CD14-positive monocyte (primary cell): ENCODE data around the gene CRCP. TPM values are rescaled to one million over a fixed set of nuclear protein-coding genes. Genes with fewer than 3 reads are reported as not detected.

ENCODE experiments used
- DNase-seq, 3 donors: peaks; one replicate each; pipeline ENCODE4 v3.0.0-alpha.2; 2011 to 2022
- H2AFZ ChIP-seq: 2 replicates; pipeline ENCODE4 v1.6.0; 2012; ENCODE audit warnings: mild to moderate bottlenecking, low read depth, low read length, inconsistent platforms; ENCODE audit not compliant: insufficient read depth, poor library complexity, severe bottlenecking
- H3K27ac ChIP-seq, 2 donors: 1 replicate in 1 of 2; 2 replicates in 1 of 2; pipeline ENCODE4 v1.5.1; 2012 to 2013; ENCODE audit warnings: low read length in 2 of 2, control low read depth in 1 of 2, inconsistent platforms in 1 of 2, low read depth in 1 of 2, mild to moderate bottlenecking in 1 of 2
- H3K27me3 ChIP-seq, 2 donors: one replicate each; pipeline versions ENCODE4 v1.6.0 to v1.6.1; 2011 to 2013; ENCODE audit warnings: low read length in 2 of 2; ENCODE audit not compliant: control insufficient read depth in 2 of 2, insufficient read depth in 2 of 2
- H3K36me3 ChIP-seq, 2 donors: replicated peaks in 1 of 2; 1 replicate in 1 of 2; 2 replicates in 1 of 2; pipeline versions ENCODE4 v1.5.1 to v1.6.1; 2012 to 2013; ENCODE audit warnings: low read length in 2 of 2, control low read depth in 1 of 2, inconsistent platforms in 1 of 2, mild to moderate bottlenecking in 1 of 2; ENCODE audit not compliant: insufficient read depth in 2 of 2, control insufficient read depth in 1 of 2
- H3K4me1 ChIP-seq, 2 donors: 1 replicate in 1 of 2; 2 replicates in 1 of 2; pipeline versions ENCODE4 v1.5.1 to v1.6.1; 2012 to 2013; ENCODE audit warnings: low read length in 2 of 2, control low read depth in 1 of 2, inconsistent platforms in 1 of 2, mild to moderate bottlenecking in 1 of 2, moderate library complexity in 1 of 2; ENCODE audit not compliant: insufficient read depth in 2 of 2, control insufficient read depth in 1 of 2
- H3K4me2 ChIP-seq: replicated peaks from 2 replicates; pipeline ENCODE3; 2012; ENCODE audit warnings: low read length, moderate library complexity, mild to moderate bottlenecking; ENCODE audit not compliant: poor library complexity, severe bottlenecking; ENCODE audit errors: extremely low read depth
- H3K4me3 ChIP-seq, 3 experiments: fragments of 200-600 bp in 1 of 3; sonication (generic) in 1 of 3; replicated peaks in 1 of 3; 1 replicate in 2 of 3; 2 replicates in 1 of 3; pipeline ENCODE4 v1.5.1; 2011 to 2013; ENCODE audit warnings: low read length in 3 of 3, mild to moderate bottlenecking in 3 of 3, control low read depth in 2 of 3, low read depth in 2 of 3, inconsistent platforms in 1 of 3, moderate library complexity in 1 of 3
- H3K79me2 ChIP-seq: 2 replicates; pipeline ENCODE4 v1.6.0; 2012; ENCODE audit warnings: mild to moderate bottlenecking, control low read depth, inconsistent platforms, low read length, moderate library complexity; ENCODE audit not compliant: insufficient read depth
- H3K9ac ChIP-seq: 2 replicates; pipeline ENCODE4 v1.6.0; 2017; ENCODE audit warnings: low read length, mild to moderate bottlenecking; ENCODE audit not compliant: insufficient read depth, poor library complexity, severe bottlenecking
- H3K9me3 ChIP-seq, 2 donors: replicated peaks in 1 of 2; 1 replicate in 1 of 2; 2 replicates in 1 of 2; pipeline versions ENCODE4 v1.5.1 to v1.6.1; 2012 to 2013; ENCODE audit warnings: low read length in 2 of 2, control low read depth in 1 of 2; ENCODE audit not compliant: control insufficient read depth in 1 of 2, insufficient read depth in 1 of 2
- H4K20me1 ChIP-seq: 2 replicates; pipeline ENCODE4 v1.6.0; 2012; ENCODE audit warnings: mild to moderate bottlenecking, low read length, control low read depth, moderate library complexity; ENCODE audit not compliant: insufficient read depth
- H3K27ac Mint-ChIP-seq, 7 donors: one replicate each; pipeline ENCODE4 v1.8.0; 2020; ENCODE audit warnings: mild to moderate bottlenecking in 7 of 7, mixed read lengths in 7 of 7, moderate library complexity in 6 of 7, inconsistent platforms in 2 of 7
- H3K27me3 Mint-ChIP-seq, 3 donors: one replicate each; pipeline ENCODE4 v1.8.0; 2021 to 2022; ENCODE audit warnings: low read depth in 3 of 3, mild to moderate bottlenecking in 3 of 3, mixed read lengths in 3 of 3, moderate library complexity in 3 of 3, inconsistent platforms in 1 of 3
- H3K36me3 Mint-ChIP-seq, 2 donors: one replicate each; pipeline ENCODE4 v1.8.0; 2020; ENCODE audit warnings: mixed read lengths in 2 of 2, inconsistent platforms in 1 of 2, mild to moderate bottlenecking in 1 of 2
- H3K4me1 Mint-ChIP-seq: one replicate; pipeline ENCODE4 v1.8.0; 2020; ENCODE audit warnings: mild to moderate bottlenecking, mixed read lengths
- H3K4me3 Mint-ChIP-seq, 2 donors: one replicate each; pipeline ENCODE4 v1.8.0; 2020; ENCODE audit warnings: mild to moderate bottlenecking in 2 of 2, mixed read lengths in 2 of 2, moderate library complexity in 1 of 2
- H3K9me3 Mint-ChIP-seq, 7 donors: one replicate each; pipeline ENCODE4 v1.8.0; 2020 to 2022; ENCODE audit warnings: mixed read lengths in 7 of 7, mild to moderate bottlenecking in 6 of 7, moderate library complexity in 6 of 7, inconsistent platforms in 2 of 7
- WGBS: methylation state at CpG from one replicate; pipeline ENCODE4 v1.1.5; 2013; ENCODE audit warnings: missing lambda C conversion rate; ENCODE audit not compliant: insufficient coverage; 5-methylcytosine and 5-hydroxymethylcytosine counted together
- intact Hi-C, 2 donors: fragments of 100-400 bp; cut with micrococcal nuclease; formaldehyde crosslinking; loops; one replicate each; pipeline versions ENCODE4 v1.15.0 to v1.15.1; 2023
- polyA plus RNA-seq, 3 donors: library from polyadenylated mRNA; depleted of rRNA in 1 of 3; unstranded in 2 of 3; stranded (reverse) in 1 of 3; fragments of 300-500 nt in 2 of 3; fragments of >200 nt in 1 of 3; fragmentation: Illumina TruSeq in 2 of 3; gene quantifications; 1 replicate in 2 of 3; 2 replicates in 1 of 3; pipeline ENCODE4 v1.2.3, GENCODE V29; 2012 to 2021
- TF ChIP-seq, protein P1 (sequence below): fragments of 200-600 bp; IDR thresholded peaks from one replicate; pipeline ENCODE4 v1.8.0; 2022; ENCODE audit warnings: antibody characterized with exemption, mild to moderate bottlenecking

The CRCP gene
- polyA plus RNA-seq, 3 donors = 14.0 to 19.9 (median 15.5) TPM

- Mint-ChIP-seq H3K4me3 (no peak overlapping the region), H3K27ac (no peak overlapping the region), H3K36me3 (no peaks in the 10 kb centered on the region), H3K27me3 (peaks cover 0 to 9% (median under 1%) of the 10 kb centered on the region in 3 donors), H3K9me3 (peaks cover 0 to 18% (median 10%) of the 10 kb centered on the region in 7 donors), H3K4me1 (peaks cover 2% of the 10 kb centered on the region)
- intact Hi-C loops = no loop called here
- Histone ChIP-seq H3K4me1 (no peaks in the 10 kb centered on the region), H3K27me3 (no peaks in the 10 kb centered on the region), H3K9ac (no peak overlapping the region), H3K4me3 (no peak overlapping the region), H3K79me2 (no peaks in the 10 kb centered on the region), H3K4me2 (no peak overlapping the region), H3K9me3 (peaks cover 0 to 9% of the 10 kb centered on the region in 2 donors), H3K36me3 (no peaks in the 10 kb centered on the region), H3K27ac (no peak overlapping the region), H4K20me1 (no peaks in the 10 kb centered on the region), H2AFZ (no peak overlapping the region)
- WGBS = no CpG with 5 or more reads among the region's 1 CpG
- TF ChIP-seq, protein P1, sequence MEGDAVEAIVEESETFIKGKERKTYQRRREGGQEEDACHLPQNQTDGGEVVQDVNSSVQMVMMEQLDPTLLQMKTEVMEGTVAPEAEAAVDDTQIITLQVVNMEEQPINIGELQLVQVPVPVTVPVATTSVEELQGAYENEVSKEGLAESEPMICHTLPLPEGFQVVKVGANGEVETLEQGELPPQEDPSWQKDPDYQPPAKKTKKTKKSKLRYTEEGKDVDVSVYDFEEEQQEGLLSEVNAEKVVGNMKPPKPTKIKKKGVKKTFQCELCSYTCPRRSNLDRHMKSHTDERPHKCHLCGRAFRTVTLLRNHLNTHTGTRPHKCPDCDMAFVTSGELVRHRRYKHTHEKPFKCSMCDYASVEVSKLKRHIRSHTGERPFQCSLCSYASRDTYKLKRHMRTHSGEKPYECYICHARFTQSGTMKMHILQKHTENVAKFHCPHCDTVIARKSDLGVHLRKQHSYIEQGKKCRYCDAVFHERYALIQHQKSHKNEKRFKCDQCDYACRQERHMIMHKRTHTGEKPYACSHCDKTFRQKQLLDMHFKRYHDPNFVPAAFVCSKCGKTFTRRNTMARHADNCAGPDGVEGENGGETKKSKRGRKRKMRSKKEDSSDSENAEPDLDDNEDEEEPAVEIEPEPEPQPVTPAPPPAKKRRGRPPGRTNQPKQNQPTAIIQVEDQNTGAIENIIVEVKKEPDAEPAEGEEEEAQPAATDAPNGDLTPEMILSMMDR = no peak
- no peak for DNase-seq
These were observed 73.3 kb downstream of the CRCP start for GRCh38 chr7:66187905-66188304.

DNA sequence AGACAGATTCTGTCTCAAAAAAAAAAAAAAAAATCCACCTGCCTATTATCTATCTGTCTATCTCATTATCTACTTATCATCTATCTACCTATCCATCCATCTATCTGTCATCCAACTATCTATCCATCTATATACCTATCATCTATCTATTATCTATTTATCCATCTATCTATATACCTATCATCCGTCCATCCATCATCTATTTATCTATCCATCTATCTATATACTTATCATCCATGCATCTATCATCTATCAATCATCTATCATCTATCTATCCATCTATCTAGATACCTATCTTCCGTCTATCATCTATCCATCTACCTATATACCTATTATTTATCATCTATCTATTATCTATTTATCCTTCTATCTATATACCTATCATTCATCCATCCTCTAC lies 74.0 kb downstream of the CRCP start:
- H3K27ac ChIP-seq = no peak overlapping the region
- H3K4me3 ChIP-seq = no peak overlapping the region
- no peak overlapping the region for H3K4me2 ChIP-seq
- no peak for DNase-seq
- H3K27me3 ChIP-seq = no peaks in the 10 kb centered on the region
- peaks cover 0 to 9% of the 10 kb centered on the region in 2 donors for H3K9me3 ChIP-seq
- H3K9ac ChIP-seq = no peak overlapping the region
- Mint-ChIP-seq H3K4me1 (peaks cover 1% of the 10 kb centered on the region), H3K9me3 (peaks cover 1 to 21% (median 11%) of the 10 kb centered on the region in 7 donors), H3K27ac (no peak overlapping the region), H3K4me3 (no peak overlapping the region), H3K36me3 (no peaks in the 10 kb centered on the region), H3K27me3 (peaks cover 1 to 10% (median 2%) of the 10 kb centered on the region in 3 donors)
- TF ChIP-seq, protein P1 = no peak
- H4K20me1 ChIP-seq = no peaks in the 10 kb centered on the region
- intact Hi-C loops = no loop called here
- H3K36me3 ChIP-seq = no peaks in the 10 kb centered on the region
- H2AFZ ChIP-seq = no peak overlapping the region
- no peaks in the 10 kb centered on the region for H3K4me1 ChIP-seq
- no peaks in the 10 kb centered on the region for H3K79me2 ChIP-seq
- WGBS = 88% methylated on average over 1 of the region's 2 CpGs
